HG02885 (cell line): Measurements from ENCODE around the gene DPP6.

Experiments
- ATAC-seq: cut with Tn5 transposase; IDR thresholded peaks from one replicate; pipeline ENCODE4 v1.9.1; 2021; ENCODE audit warnings: mild to moderate bottlenecking; ENCODE audit not compliant: unreplicated experiment, poor library complexity

Gene DPP6

GRCh38 chr7:154736389-154736788 lies 684.2 kb downstream of the DPP6 start:
- ATAC-seq: no peak

GRCh38 chr7:154738216-154738615 lies 686.0 kb downstream of the DPP6 start:
- ATAC-seq: no peak

GRCh38 chr7:154741131-154741530 lies 688.9 kb downstream of the DPP6 start:
- ATAC-seq: no peak

- no peak for ATAC-seq
Measured at GRCh38 chr7:154743206-154743605, 691.0 kb downstream of the DPP6 start.

GRCh38 chr7:154744256-154744860 lies 692.2 kb downstream of the DPP6 start:
- ATAC-seq: peak; percentile 69

GRCh38 chr7:154744861-154745258 lies 692.7 kb downstream of the DPP6 start:
- ATAC-seq: no peak

- no peak for ATAC-seq
Measured at GRCh38 chr7:154746571-154747360, 694.6 kb downstream of the DPP6 start.

GRCh38 chr7:154748089-154748786 lies 696.0 kb downstream of the DPP6 start:
- ATAC-seq: no peak

- ATAC-seq: no peak
Measured at GRCh38 chr7:154750353-154750801, 698.2 kb downstream of the DPP6 start.

- ATAC-seq: no peak
Measured at GRCh38 chr7:154753226-154753625, 701.0 kb downstream of the DPP6 start.

GRCh38 chr7:154757756-154758155 lies 705.6 kb downstream of the DPP6 start:
- ATAC-seq: no peak

- no peak for ATAC-seq
Measured at GRCh38 chr7:154759989-154760388, 707.8 kb downstream of the DPP6 start.

- no peak for ATAC-seq
Measured at GRCh38 chr7:154765118-154765517, 712.9 kb downstream of the DPP6 start.

GRCh38 chr7:154767142-154767541 lies 714.9 kb downstream of the DPP6 start:
- ATAC-seq: no peak

GRCh38 chr7:154767821-154768415 lies 715.7 kb downstream of the DPP6 start:
- no peak for ATAC-seq

GRCh38 chr7:154769001-154769400 lies 716.8 kb downstream of the DPP6 start:
- no peak for ATAC-seq

GRCh38 chr7:154769527-154769926 lies 717.3 kb downstream of the DPP6 start:
- no peak for ATAC-seq

- no peak for ATAC-seq
Measured at GRCh38 chr7:154770361-154770760, 718.2 kb downstream of the DPP6 start.

- no peak for ATAC-seq
Measured at GRCh38 chr7:154770962-154771361, 718.8 kb downstream of the DPP6 start.

- ATAC-seq: no peak
Measured at GRCh38 chr7:154774303-154774969, 722.2 kb downstream of the DPP6 start.
